ENCODE measurements around the gene NLRP8.
A peak's percentile ranks its signal among the peaks of the same experiment; 100 is the strongest.
"Not testable (repeated sequence)": the region's sequence is repeated elsewhere in the genome, so short reads cannot be mapped to it uniquely, and the experiment has no call there.

The NLRP8 gene

DNA sequence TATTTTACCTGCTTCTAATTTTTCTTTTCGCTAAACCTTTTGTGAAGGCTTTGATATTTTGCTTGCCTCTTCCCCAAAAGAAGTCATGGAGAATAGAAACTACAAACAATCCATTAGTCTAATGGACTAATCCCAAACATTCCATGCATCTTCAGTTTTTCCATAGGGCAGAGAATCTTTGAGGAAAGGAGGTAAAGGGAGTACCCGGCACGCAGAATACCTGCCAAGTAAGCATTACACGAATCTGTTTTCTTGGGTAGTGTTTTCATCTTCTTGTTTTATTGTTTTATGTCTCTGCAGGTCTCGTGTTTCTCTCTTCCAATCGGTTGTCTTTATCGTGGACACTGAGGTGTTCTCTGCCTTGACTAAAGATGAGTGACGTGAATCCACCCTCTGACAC is at the start of gene NLRP8:
Gene NLRP8 (plus strand): TSS at position 301 of the 400 bp plus-strand sequence.
- DNase-seq, result no peak

- no peak for DNase-seq
Observed at GRCh38 chr19:55898911-55899310, 48.7 kb upstream of the NLRP8 start.

DNA sequence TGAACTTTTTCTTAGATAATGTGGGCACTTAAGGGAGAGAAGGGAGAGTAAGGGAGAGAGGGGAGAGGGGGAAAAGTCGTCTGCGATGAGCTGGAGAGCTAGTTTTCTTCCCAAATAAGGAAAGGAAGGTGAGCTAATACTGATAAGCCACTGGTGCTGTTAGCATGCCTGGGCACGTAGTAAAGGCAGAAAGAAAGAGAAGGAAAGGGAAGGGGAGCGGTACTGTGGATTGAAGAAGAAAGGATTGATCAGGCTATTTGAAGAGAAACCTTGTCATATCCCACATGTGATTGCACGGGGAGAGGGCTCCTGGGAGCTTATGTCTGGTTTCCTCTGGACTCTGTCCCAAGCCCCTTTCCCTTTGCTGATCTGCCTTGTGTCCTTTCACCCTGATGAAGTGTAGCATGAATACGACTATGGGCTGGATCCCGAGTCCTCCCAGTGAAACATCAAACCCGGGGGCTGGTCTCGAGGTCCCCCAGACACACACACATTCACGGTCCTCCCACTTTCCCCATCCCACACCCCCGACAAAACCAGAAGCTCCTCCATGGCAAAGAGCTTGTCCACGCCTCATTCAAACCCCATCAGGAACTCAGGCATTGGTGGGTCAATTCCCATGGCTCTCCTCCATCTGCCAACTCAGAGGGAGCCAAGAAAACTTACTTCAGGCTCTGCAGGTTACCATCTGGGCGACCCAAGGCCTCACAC is 46.1 kb upstream of the NLRP8 start:
- no peak for DNase-seq

DNA sequence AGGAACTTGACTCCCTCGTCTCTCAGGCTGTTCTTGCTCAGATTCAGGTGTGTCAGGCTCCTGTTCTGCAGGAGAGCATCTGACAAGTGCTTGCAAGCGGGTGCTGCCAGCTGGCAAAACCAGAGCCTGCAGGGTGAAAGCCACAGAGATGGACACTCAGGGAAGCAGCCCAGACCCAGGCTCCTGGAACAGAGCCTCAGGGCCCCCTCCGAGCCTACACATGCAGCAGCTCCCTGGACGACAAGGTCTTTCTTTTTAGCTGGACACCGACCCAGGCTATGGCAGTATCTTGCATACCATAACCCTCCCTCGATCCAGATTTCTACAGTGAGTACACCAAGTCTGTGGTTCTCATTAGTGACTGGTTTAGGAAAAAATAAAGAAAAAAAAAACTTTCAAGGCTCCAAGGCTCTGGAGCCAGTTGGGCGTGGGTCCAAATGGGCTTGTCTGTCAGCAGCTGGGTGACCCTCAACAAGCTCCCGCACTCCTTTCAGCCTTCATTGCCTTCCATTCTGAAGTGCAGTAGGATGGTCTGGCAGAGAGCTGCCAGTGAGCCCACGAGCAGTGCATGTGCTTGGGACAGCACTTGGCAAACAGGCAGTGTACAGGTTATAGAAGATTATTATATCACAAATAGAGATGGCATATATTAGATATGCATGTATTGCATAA is 45.4 kb upstream of the NLRP8 start:
- no peak for DNase-seq

GRCh38 chr19:55907286-55907685 is 40.3 kb upstream of the NLRP8 start:
- DNase-seq, result no peak

DNA sequence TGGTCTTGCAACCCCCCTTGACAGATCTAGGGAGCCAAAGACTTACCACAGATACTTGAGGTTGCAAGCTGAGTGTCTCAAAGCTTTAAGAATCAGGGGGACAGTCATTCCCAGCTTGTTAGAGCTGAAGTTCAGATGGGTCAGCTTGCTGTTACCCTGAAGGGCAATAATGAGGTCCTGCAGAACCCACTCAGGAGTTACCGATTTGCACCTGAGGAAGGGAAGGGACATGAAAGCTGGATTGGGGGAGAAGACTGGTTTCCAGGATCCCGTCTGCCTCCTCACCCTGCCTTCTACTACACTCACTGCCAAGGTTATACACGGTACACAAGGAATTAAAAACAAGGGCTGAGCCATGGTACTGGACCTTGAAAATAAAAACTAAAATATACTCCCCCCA is 39.9 kb upstream of the NLRP8 start:
- no peak for DNase-seq

GRCh38 chr19:55909801-55910200 is 37.8 kb upstream of the NLRP8 start:
- no peak for DNase-seq

DNA sequence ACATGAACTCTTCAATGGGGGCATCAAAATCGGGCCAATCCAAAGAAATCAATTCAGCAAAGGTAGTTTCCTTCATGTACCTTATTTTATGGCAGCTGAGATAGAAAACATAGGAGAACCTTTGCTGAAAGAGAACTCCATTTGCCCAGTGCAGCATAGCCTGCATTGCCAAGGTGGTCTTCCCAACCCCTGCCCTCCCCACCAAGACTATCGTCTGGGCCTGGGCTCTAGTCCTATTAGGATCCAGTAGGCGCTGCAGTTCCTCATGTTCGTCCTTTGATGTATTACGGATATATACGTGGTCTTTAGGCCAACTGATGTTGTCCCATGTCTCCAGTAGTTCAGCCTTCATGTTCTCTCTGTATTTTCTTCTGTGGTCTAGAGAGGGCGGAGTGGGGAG is 34.7 kb upstream of the NLRP8 start:
- DNase-seq, result no peak

- no peak for DNase-seq
Observed at GRCh38 chr19:55913643-55914268, 33.9 kb upstream of the NLRP8 start.

DNA sequence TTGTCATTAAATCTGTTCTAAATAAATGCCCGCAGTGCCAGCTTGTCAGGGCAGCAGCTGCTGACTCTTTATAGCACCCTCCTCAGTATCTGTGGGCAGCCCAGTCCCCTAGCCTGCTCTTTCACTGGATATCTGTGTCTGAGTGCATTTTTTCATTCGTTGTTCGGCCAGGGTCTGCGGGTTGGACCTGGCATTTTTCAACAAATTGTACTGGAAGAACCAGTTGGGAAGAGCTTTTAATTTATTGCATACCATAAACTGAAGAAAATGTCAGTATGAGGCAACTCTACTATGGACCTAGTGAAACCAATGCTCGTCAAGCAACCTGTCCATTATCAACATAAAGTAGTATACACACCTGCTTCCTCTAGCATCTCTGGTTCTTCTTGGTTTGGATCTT is 24.1 kb upstream of the NLRP8 start:
- no peak for DNase-seq

- DNase-seq, result no peak
Observed at GRCh38 chr19:55927991-55928390, 19.6 kb upstream of the NLRP8 start.

GRCh38 chr19:55929258-55929657 is 18.4 kb upstream of the NLRP8 start:
- not testable (repeated sequence) for DNase-seq

DNA sequence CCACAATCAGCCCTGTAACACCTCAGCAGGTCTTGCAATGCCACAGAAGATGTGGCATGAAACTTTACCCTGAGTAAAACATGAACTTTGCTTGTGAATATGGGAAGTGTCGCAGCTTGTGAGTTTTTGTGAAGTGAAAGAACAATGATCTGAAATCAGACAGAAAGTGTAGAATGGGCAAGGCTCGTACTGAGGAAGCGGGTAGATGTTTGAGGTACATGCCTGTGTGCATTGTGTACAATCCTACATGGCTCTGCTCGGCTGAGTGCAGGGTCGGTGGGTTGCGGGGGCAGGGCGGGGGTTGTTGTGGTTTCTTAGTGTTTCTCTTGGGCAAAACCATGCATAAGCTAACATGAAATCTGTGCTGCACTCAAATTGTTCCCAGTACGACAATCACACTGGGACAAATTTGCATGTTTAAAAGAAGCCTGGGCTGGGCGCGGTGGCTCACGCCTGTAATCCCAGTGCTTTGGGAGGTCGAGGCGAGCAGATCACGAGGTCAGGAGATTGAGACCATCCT is 16.6 kb upstream of the NLRP8 start:
- no peak for DNase-seq

GRCh38 chr19:55931936-55932386 is 15.7 kb upstream of the NLRP8 start, which contains the start of gene NLRP13:
Gene NLRP13, minus strand, starts transcription at chr19:55932336. Its CDS starts 25 bp downstream, at chr19:55932311.
- no peak for DNase-seq

DNA sequence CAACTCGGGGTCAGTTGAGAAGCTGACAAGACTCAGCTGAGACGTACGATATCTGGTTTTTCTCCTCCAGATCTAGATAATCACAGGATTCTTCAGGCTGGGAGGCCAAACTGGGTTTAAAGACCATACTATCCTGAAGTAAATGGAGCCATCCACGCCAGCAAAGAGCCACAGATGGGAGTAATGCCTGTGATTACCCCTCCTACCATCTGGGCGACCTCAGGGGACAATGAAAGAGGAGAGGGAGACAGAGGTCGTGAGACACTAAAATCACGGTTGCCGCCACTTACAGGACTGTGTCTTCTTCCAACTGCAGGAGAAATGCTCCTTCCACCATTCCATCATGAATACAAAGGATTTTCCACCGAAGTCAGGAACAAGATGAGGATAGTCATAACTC is 12.4 kb upstream of the NLRP8 start:
- DNase-seq, result no peak

- no peak for DNase-seq
Observed at GRCh38 chr19:55939206-55939605, 8.4 kb upstream of the NLRP8 start.

- no peak for DNase-seq
Observed at GRCh38 chr19:55940306-55940705, 7.3 kb upstream of the NLRP8 start.

DNA sequence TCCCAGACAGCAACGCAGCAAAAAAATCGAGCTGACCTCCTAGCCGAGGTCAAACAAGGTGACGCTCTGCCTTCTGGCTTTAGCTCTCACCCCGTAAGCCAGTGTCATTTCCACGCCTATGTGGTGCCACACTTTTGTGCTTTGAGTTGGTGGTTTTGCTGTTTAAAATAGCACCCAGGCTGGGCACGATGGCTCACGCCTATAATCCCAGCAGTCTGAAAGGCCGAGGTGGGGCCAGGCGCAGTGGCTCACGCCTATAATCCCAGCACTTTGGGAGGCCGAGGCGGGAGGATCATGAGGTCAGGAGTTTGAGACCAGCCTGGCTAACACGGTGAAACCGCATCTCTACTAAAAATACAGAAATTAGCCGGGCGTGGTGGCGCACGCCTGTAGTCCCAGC is 2.9 kb downstream of the NLRP8 start:
- not testable (repeated sequence) for DNase-seq

GRCh38 chr19:55956431-55956830 is 8.8 kb downstream of the NLRP8 start:
- no peak for DNase-seq

DNA sequence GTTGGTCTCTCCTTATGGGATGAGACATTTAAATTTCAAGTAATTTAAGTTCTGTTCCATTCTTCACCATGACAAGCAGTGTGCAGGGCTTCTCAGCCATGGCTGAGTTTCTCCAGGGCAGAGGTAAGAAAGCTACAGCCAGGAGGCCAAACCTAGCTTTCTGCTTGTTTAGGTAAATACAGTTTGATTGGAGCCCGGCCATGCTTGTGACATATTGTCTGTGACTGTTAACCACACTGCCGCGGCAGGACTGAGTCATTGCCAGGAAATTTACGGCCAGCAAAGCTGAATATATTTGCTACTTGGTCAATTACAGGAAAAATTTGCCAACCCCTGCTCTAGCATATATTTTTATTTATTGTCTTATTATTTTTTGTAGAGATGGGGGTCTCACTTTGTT is 10.7 kb downstream of the NLRP8 start:
- peak; percentile 2 for DNase-seq

DNA sequence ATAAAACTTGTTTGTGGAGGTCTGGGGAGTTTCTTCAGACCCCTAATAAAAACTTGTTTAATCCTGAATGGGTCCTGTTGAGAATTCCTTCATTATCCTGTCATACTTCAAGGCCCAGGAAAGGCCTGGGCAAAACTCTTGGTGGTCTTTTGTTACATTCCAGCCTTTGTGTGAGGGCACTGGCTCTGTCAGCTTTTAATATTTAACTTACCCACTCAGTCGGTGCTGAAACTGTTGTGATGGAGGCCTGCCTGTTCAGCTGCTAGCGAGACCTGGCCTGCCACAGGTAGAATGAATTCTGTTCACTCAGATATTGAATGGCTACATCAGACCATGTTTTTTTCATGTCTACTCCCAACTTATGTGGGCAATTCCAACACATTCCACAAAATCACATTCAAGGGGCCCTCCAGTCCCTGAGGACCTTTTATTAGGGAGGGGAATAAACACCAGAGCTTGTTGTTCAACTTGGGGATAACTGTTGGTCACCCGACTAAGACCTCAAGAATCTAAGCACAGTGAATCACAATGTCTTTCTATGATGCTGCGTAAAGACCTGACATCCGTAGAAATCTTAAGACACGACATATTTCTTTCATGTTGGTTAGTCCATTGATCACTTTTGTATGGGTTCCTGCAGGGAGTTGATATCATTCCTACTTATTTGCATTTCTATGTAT is 12.5 kb downstream of the NLRP8 start:
- DNase-seq, result no peak

- DNase-seq, result no peak
Observed at GRCh38 chr19:55962186-55962585, 14.6 kb downstream of the NLRP8 start.

DNA sequence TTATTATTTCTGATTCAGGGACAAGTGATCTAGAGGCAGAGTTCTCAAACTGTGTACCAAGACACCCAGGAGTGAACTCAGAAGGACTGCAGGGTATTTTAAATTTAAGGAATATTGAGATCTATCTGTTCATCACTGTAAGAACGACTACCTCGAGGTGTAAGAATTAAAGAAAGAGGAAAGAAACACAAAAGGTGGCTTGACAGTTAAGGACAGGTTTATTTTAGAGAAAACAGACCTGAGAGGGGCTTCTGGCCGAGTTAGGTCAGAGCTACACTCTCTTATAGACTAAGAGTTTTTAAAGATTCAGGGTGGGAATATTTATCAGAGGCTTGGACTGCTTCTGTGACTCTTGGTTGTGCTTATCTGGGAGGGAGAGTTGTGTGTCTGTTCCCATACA is 26.4 kb downstream of the NLRP8 start:
- DNase-seq, result no peak
